Measurements from ENCODE around the gene GALNT6. TPM values are rescaled to one million over a fixed set of nuclear protein-coding genes. Genes with fewer than 3 reads are reported as not detected.

The GALNT6 gene
- total and polyA plus RNA-seq, 3 donors from 2014 or later: 1.7 to 2.8 (median 2.8) TPM

- TF ChIP-seq POLR2A (IDR thresholded peaks at IDR 0.05) (no peak), CTCF (IDR thresholded peaks at IDR 0.05) (no peak)
- Histone ChIP-seq H3K27ac (no peak overlapping the region), H3K27me3 (no peaks in the 10 kb centered on the region), H3K4me3 (no peak overlapping the region), H3K4me1 (no peaks in the 10 kb centered on the region), H3K36me3 (ENCODE audit: low read depth, missing control alignments) (no peaks in the 10 kb centered on the region), H3K9me3 (no peaks in the 10 kb centered on the region)
- DNase-seq: no peak
- 95 to 97% methylated on average over 6 of the region's 6 CpGs for WGBS, 2 donors
- intact Hi-C loops (cut with DNase I; ENCODE audit: low total_unique reads): no loop called here
These were observed 12.0 kb upstream of the GALNT6 start for GRCh38 chr12:51403159-51403558.

GRCh38 chr12:51401900-51402299 lies 10.7 kb upstream of the GALNT6 start:
- no peak overlapping the region for H3K27ac ChIP-seq
- no peak overlapping the region for H3K4me3 ChIP-seq
- H3K4me1 ChIP-seq: no peaks in the 10 kb centered on the region
- H3K9me3 ChIP-seq: no peaks in the 10 kb centered on the region
- DNase-seq: no peak
- WGBS, 2 donors: 0 to 38% methylated on average over 1 of the region's 1 CpG
- no peaks in the 10 kb centered on the region for H3K36me3 ChIP-seq (ENCODE audit: low read depth, missing control alignments)
- TF ChIP-seq CTCF (IDR thresholded peaks at IDR 0.05) (no peak), POLR2A (IDR thresholded peaks at IDR 0.05) (no peak)
- H3K27me3 ChIP-seq: no peaks in the 10 kb centered on the region
- intact Hi-C loops (cut with DNase I; ENCODE audit: low total_unique reads): no loop called here

- Histone ChIP-seq H3K4me1 (no peaks in the 10 kb centered on the region), H3K27me3 (no peaks in the 10 kb centered on the region), H3K4me3 (no peak overlapping the region), H3K36me3 (ENCODE audit: low read depth, missing control alignments) (no peaks in the 10 kb centered on the region), H3K9me3 (no peaks in the 10 kb centered on the region), H3K27ac (no peak overlapping the region)
- TF ChIP-seq POLR2A (IDR thresholded peaks at IDR 0.05) (no peak), CTCF (IDR thresholded peaks at IDR 0.05) (no peak)
- intact Hi-C loops (cut with DNase I; ENCODE audit: low total_unique reads): no loop called here
- no peak for DNase-seq
- 74 to 75% methylated on average over 13 of the region's 13 CpGs for WGBS, 2 donors
These were observed 10.3 kb upstream of the GALNT6 start for GRCh38 chr12:51401486-51401885.

- H3K4me1 ChIP-seq: no peaks in the 10 kb centered on the region
- H3K27me3 ChIP-seq: no peaks in the 10 kb centered on the region
- WGBS, 2 donors: 70 to 79% methylated on average over 14 of the region's 14 CpGs
- no peak overlapping the region for H3K27ac ChIP-seq
- no peak for TF ChIP-seq CTCF (IDR thresholded peaks at IDR 0.05)
- TF ChIP-seq POLR2A (IDR thresholded peaks at IDR 0.05): no peak
- no peaks in the 10 kb centered on the region for H3K9me3 ChIP-seq
- DNase-seq: no peak
- intact Hi-C loops (cut with DNase I; ENCODE audit: low total_unique reads): no loop called here
- H3K36me3 ChIP-seq (ENCODE audit: low read depth, missing control alignments): no peaks in the 10 kb centered on the region
- no peak overlapping the region for H3K4me3 ChIP-seq
These were observed 9.8 kb upstream of the GALNT6 start for GRCh38 chr12:51401020-51401419.

GRCh38 chr12:51399891-51400290 lies 8.7 kb upstream of the GALNT6 start:
- no peak overlapping the region for H3K27ac ChIP-seq
- DNase-seq: no peak
- H3K9me3 ChIP-seq: no peaks in the 10 kb centered on the region
- H3K4me1 ChIP-seq: no peaks in the 10 kb centered on the region
- no peaks in the 10 kb centered on the region for H3K27me3 ChIP-seq
- intact Hi-C loops (cut with DNase I; ENCODE audit: low total_unique reads): no loop called here
- no peaks in the 10 kb centered on the region for H3K36me3 ChIP-seq (ENCODE audit: low read depth, missing control alignments)
- WGBS, 2 donors: 85 to 96% methylated on average over 3 to 4 of the region's 4 CpGs
- no peak overlapping the region for H3K4me3 ChIP-seq
- TF ChIP-seq CTCF (IDR thresholded peaks at IDR 0.05): no peak
- no peak for TF ChIP-seq POLR2A (IDR thresholded peaks at IDR 0.05)

All from testis (tissue), 3 donors.